H1 (cell line): Measurements from ENCODE around the gene GNB1. TPM values are rescaled to one million over a fixed set of nuclear protein-coding genes. Genes with fewer than 3 reads are reported as not detected.
A peak's percentile ranks its signal among the peaks of the same experiment; 100 is the strongest.
"Not testable (repeated sequence)": the region's sequence is repeated elsewhere in the genome, so short reads cannot be mapped to it uniquely, and the experiment has no call there.

ENCODE experiments used
- CTCF ChIA-PET: fragments of 300-600 bp; sonication (Branson Sonifier 250); formaldehyde crosslinking; loops from one replicate; lab custom pipeline; 2021; ENCODE audit not compliant: partially characterized antibody; lab: Charles Lee
- POLR2A ChIA-PET: fragments of 300-600 bp; sonication (Branson Sonifier 250); formaldehyde crosslinking; loops from one replicate; lab custom pipeline; 2021; ENCODE audit warnings: inconsistent platforms; ENCODE audit not compliant: partially characterized antibody; lab: Charles Lee
- DNase-seq, 2 experiments: peaks; one replicate each; pipeline versions ENCODE4 v3.0.0 to v3.0.0-alpha.2; 2010 to 2022; ENCODE audit warnings: low spot score in 2 of 2, low read depth in 1 of 2, mixed read lengths in 1 of 2
- FAIRE-seq: peaks from 2 replicates; lab custom pipeline; 2011; peaks lifted over from hg19 to GRCh38; lab: Jason Lieb, UNC
- H2AFZ ChIP-seq: 2 replicates; pipeline ENCODE4 v1.8.1; 2012; ENCODE audit warnings: low read length, inconsistent platforms
- H2AK5ac ChIP-seq: 2 replicates; pipeline ENCODE4 v1.6.1; 2013; ENCODE audit warnings: low read depth, low read length
- H2BK120ac ChIP-seq: replicated peaks from 2 replicates; pipeline ENCODE3; 2013; ENCODE audit warnings: low read depth, low read length, inconsistent platforms
- H2BK12ac ChIP-seq: 2 replicates; pipeline ENCODE4 v1.6.1; 2013; ENCODE audit warnings: low read depth, low read length
- H2BK15ac ChIP-seq: 2 replicates; pipeline ENCODE4 v1.6.1; 2013; ENCODE audit warnings: low read length
- H2BK20ac ChIP-seq: 2 replicates; pipeline ENCODE4 v1.6.1; 2013; ENCODE audit warnings: low read length
- H2BK5ac ChIP-seq: 2 replicates; pipeline ENCODE4 v1.6.1; 2013; ENCODE audit warnings: low read depth, low read length
- H3K14ac ChIP-seq: 2 replicates; pipeline ENCODE4 v1.6.1; 2013; ENCODE audit warnings: inconsistent platforms; ENCODE audit not compliant: insufficient read length
- H3K18ac ChIP-seq: 2 replicates; pipeline ENCODE4 v1.6.1; 2013; ENCODE audit warnings: low read length; ENCODE audit errors: extremely low read depth
- H3K23ac ChIP-seq: 2 replicates; pipeline ENCODE4 v1.6.1; 2013; ENCODE audit warnings: inconsistent platforms; ENCODE audit not compliant: insufficient read length
- H3K23me2 ChIP-seq: 2 replicates; pipeline ENCODE4 v1.6.1; 2013; ENCODE audit warnings: low read depth, low read length
- H3K27ac ChIP-seq: 2 replicates; pipeline ENCODE4 v1.6.1; 2011; ENCODE audit warnings: low read depth, low read length, inconsistent platforms
- H3K27me3 ChIP-seq, 4 experiments: replicated peaks in 1 of 4; 1 replicate in 1 of 4; 2 replicates in 3 of 4; pipeline versions ENCODE4 v1.6.1 to v1.8.1; 2011 to 2013; ENCODE audit warnings: low read length in 3 of 4, mild to moderate bottlenecking in 3 of 4, inconsistent platforms in 2 of 4, mixed read lengths in 2 of 4, moderate library complexity in 1 of 4; ENCODE audit not compliant: control insufficient read depth in 3 of 4, insufficient read depth in 3 of 4; ENCODE audit errors: extremely low read depth in 1 of 4
- H3K36me3 ChIP-seq, 4 experiments: 2 replicates each; pipeline versions ENCODE4 v1.6.1 to v1.8.1; 2011 to 2013; ENCODE audit warnings: mild to moderate bottlenecking in 4 of 4, low read length in 3 of 4, moderate library complexity in 2 of 4, control low read depth in 1 of 4, inconsistent platforms in 1 of 4; ENCODE audit not compliant: insufficient read depth in 4 of 4, control insufficient read depth in 2 of 4
- H3K4ac ChIP-seq: replicated peaks from 2 replicates; pipeline ENCODE3; 2013; ENCODE audit warnings: low read length, low read depth, mixed read lengths, inconsistent platforms; ENCODE audit not compliant: insufficient read length
- H3K4me1 ChIP-seq, 4 experiments: replicated peaks in 1 of 4; 1 replicate in 1 of 4; 2 replicates in 3 of 4; pipeline versions ENCODE4 v1.6.1 to v1.8.1; 2011 to 2013; ENCODE audit warnings: low read length in 3 of 4, inconsistent platforms in 2 of 4, mixed read lengths in 1 of 4; ENCODE audit not compliant: insufficient read depth in 4 of 4, control insufficient read depth in 3 of 4
- H3K4me2 ChIP-seq, 2 experiments: 2 replicates each; pipeline versions ENCODE4 v1.6.1 to v1.8.1; 2011 to 2013; ENCODE audit warnings: low read depth in 2 of 2, low read length in 2 of 2, control low read depth in 1 of 2, inconsistent platforms in 1 of 2, mild to moderate bottlenecking in 1 of 2; ENCODE audit not compliant: insufficient read depth in 1 of 2
- H3K4me3 ChIP-seq, 4 experiments: fragments of 200-600, 300-600 bp in 1 of 4; sonication (generic), shearing (Covaris generic), sonication (Bioruptor Twin) in 1 of 4; 2 replicates each; pipeline versions ENCODE4 v1.5.1 to v1.8.1; 2011 to 2016; ENCODE audit warnings: low read length in 4 of 4, low read depth in 3 of 4, control low read depth in 2 of 4, inconsistent platforms in 2 of 4, mild to moderate bottlenecking in 2 of 4, mixed read lengths in 1 of 4, moderate library complexity in 1 of 4; ENCODE audit not compliant: insufficient read depth in 2 of 4; ENCODE audit errors: extremely low read depth in 1 of 4
- H3K56ac ChIP-seq: replicated peaks from 2 replicates; pipeline ENCODE3; 2013; ENCODE audit warnings: low read depth, mild to moderate bottlenecking, mixed read lengths, low read length, inconsistent platforms; ENCODE audit not compliant: insufficient read length
- H3K79me1 ChIP-seq: 2 replicates; pipeline ENCODE4 v1.6.1; 2013; ENCODE audit warnings: low read depth, low read length, control low read depth
- H3K79me2 ChIP-seq, 2 experiments: 2 replicates each; pipeline versions ENCODE4 v1.6.1 to v1.8.1; 2012 to 2013; ENCODE audit warnings: low read length in 2 of 2, mild to moderate bottlenecking in 2 of 2, inconsistent platforms in 1 of 2; ENCODE audit not compliant: insufficient read depth in 2 of 2, control insufficient read depth in 1 of 2
- H3K9ac ChIP-seq, 4 experiments: replicated peaks in 1 of 4; 1 replicate in 1 of 4; 2 replicates in 3 of 4; pipeline versions ENCODE4 v1.6.1 to v1.8.1; 2011 to 2013; ENCODE audit warnings: low read depth in 3 of 4, low read length in 3 of 4, control low read depth in 2 of 4, mild to moderate bottlenecking in 2 of 4, moderate library complexity in 2 of 4, inconsistent platforms in 1 of 4; ENCODE audit errors: extremely low read depth in 1 of 4
- H3K9me3 ChIP-seq, 2 experiments: 2 replicates each; pipeline versions ENCODE4 v1.6.1 to v1.8.1; 2012 to 2013; ENCODE audit warnings: mild to moderate bottlenecking in 2 of 2, moderate library complexity in 2 of 2, control low read depth in 1 of 2, inconsistent platforms in 1 of 2, low read depth in 1 of 2, low read length in 1 of 2, mixed read lengths in 1 of 2; ENCODE audit not compliant: insufficient read depth in 2 of 2
- H4K20me1 ChIP-seq, 2 experiments: replicated peaks in 1 of 2; 2 replicates each; pipeline versions ENCODE3 to v1.8.1; 2011 to 2013; ENCODE audit warnings: inconsistent platforms in 2 of 2, low read length in 2 of 2, mild to moderate bottlenecking in 1 of 2; ENCODE audit not compliant: insufficient read depth in 2 of 2, control insufficient read depth in 1 of 2
- H4K5ac ChIP-seq: 2 replicates; pipeline ENCODE4 v1.6.1; 2013; ENCODE audit warnings: low read length, low read depth, mixed read lengths, inconsistent platforms; ENCODE audit not compliant: insufficient read length
- H4K8ac ChIP-seq: 2 replicates; pipeline ENCODE4 v1.8.0; 2013; ENCODE audit warnings: mild to moderate bottlenecking, moderate library complexity, low read length, inconsistent platforms; ENCODE audit not compliant: insufficient read depth; ENCODE audit errors: extremely low read depth
- H4K91ac ChIP-seq: replicated peaks from 2 replicates; pipeline ENCODE3; 2013; ENCODE audit warnings: low read length, mixed read lengths, inconsistent platforms; ENCODE audit not compliant: insufficient read length
- BRCA1 ChIP-seq: IDR thresholded peaks from 2 replicates; pipeline ENCODE4 v1.6.1; 2012; ENCODE audit warnings: low read depth, low read length, improper control_type of control experiment
- CHD1 ChIP-seq: IDR thresholded peaks from 2 replicates; pipeline ENCODE4 v1.6.1; 2012; ENCODE audit warnings: low read depth, low read length, improper control_type of control experiment
- EP300 ChIP-seq, 2 experiments: IDR thresholded peaks; 1 replicate in 1 of 2; 2 replicates in 1 of 2; pipeline ENCODE4 v1.6.1; 2011 to 2012; ENCODE audit warnings: low read depth in 2 of 2, low read length in 2 of 2, mild to moderate bottlenecking in 2 of 2, borderline replicate concordance in 1 of 2, inconsistent platforms in 1 of 2, moderate library complexity in 1 of 2
- JUND ChIP-seq: IDR thresholded peaks from 2 replicates; pipeline ENCODE4 v1.6.1; 2011; ENCODE audit warnings: mild to moderate bottlenecking, improper control_type of control experiment, low read length
- KDM4A ChIP-seq: IDR thresholded peaks from one replicate; pipeline ENCODE4 v1.7.1; 2012; ENCODE audit warnings: low read depth, mild to moderate bottlenecking, moderate library complexity, low read length, inconsistent platforms; ENCODE audit not compliant: severe bottlenecking
- MAX ChIP-seq: IDR thresholded peaks from 2 replicates; pipeline ENCODE4 v1.6.1; 2012; ENCODE audit warnings: inconsistent platforms
- PHF8 ChIP-seq: fragments of 200-600 bp; sonication (generic); conservative IDR thresholded peaks from 2 replicates; pipeline ENCODE4 v1.7.1; 2012; ENCODE audit warnings: low read depth, mild to moderate bottlenecking, inconsistent platforms, low read length, moderate library complexity
- SIX5 ChIP-seq: IDR thresholded peaks from 2 replicates; pipeline ENCODE4 v1.6.1; 2011; ENCODE audit warnings: mild to moderate bottlenecking, low read depth, low read length
- TAF1 ChIP-seq: IDR thresholded peaks from 2 replicates; pipeline ENCODE4 v1.6.1; 2011; ENCODE audit warnings: mild to moderate bottlenecking, low read depth, low read length
- WGBS, 2 experiments: shearing (Covaris generic) in 1 of 2; methylation state at CpG; one replicate each; pipeline versions ENCODE4 v1.1.6 to v1.1.7; 2013 to 2015; ENCODE audit warnings: low lambda C conversion rate in 2 of 2, mixed read lengths in 2 of 2, inconsistent platforms in 1 of 2, low coverage in 1 of 2, missing lambda C conversion rate in 1 of 2; ENCODE audit not compliant: insufficient replicate concordance in 2 of 2, insufficient coverage in 1 of 2, insufficient read length in 1 of 2; ENCODE audit errors: extremely low coverage in 1 of 2, missing lambda C conversion rate in 1 of 2; 5-methylcytosine and 5-hydroxymethylcytosine counted together
- polyA plus RNA-seq, 7 experiments: library from polyadenylated mRNA; depleted of rRNA in 3 of 7; stranded (reverse) in 5 of 7; unstranded in 2 of 7; fragments of >200 nt in 5 of 7; fragments of 200-250 nt in 2 of 7; gene quantifications; 1 replicate in 5 of 7; 2 replicates in 1 of 7; 4 replicates in 1 of 7; pipeline versions ENCODE4 v1.2.1 to v1.2.3, GENCODE V29; 2011 to 2013; ENCODE audit warnings: missing spikeins in 2 of 7, mixed read lengths in 2 of 7
- total RNA-seq: library from RNA; stranded (reverse); fragmentation: NEBNext Ultra II Directional; extraction: Animal tissue kit (Norgen Biotek cat#: 25700); gene quantifications from 2 replicates; pipeline ENCODE4 v1.2.1, GENCODE V29; 2021

GNB1 gene
- total and polyA plus RNA-seq, 2 of the 8 experiments (the other 6 are each of a cell fraction or from before 2014, with no cell fraction given) = 343 to 382 TPM

DNA sequence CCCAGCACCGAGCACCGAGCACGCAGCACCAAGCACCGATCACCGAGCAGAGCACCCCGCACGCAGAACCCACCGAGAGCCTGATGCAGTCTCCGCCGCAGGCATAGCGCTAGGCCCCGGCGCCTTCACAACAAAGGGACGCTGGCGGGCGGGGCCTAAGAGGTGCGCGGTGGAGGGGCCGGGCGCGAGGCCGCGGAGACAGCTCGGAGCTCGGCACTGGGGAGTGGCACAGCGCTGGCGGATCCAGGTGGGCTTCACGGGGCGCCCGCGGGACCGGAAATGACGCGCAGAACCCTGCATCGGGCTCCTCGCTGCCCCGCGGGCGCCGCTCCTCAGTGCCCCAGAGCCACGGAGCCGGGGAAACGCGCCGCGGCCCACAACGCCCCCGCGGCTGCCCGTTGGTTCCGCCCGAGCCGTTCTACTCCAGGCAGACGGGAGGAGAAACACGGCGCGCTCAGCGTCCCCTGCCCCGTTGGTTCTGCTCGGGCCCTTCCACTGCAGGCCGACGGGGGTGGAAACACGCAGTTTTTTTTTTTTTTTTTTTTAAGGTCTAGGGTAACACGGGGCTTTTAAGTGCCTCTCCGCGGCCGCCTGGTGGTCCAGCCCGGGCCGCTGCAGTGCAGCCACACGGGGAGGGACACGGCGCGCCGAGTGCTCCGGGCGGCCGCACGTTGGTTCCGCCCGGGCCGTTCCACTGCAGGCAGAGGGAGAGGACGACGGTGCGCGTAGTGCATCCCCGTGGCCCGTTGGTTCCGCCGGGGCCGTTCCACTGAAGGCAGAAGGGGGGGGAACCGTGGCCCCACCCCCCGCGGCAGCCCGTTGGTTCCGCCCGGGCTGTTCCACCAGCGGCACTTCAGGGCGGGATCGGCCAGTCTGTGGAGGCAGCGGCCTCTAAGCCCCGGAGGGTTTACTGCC is 145.0 kb downstream of the GNB1 start:
- peak overlapping the region; percentile 85; the same call in 1 of the 2 replicates for H3K27ac ChIP-seq

More for the DNA sequence above, 145.0 kb downstream of the GNB1 start:
- peak overlapping the region; percentile 85; the same call in 1 of the 2 replicates for H4K8ac ChIP-seq
- H3K4ac ChIP-seq, H3K14ac ChIP-seq, H2AFZ ChIP-seq, H4K20me1 ChIP-seq, H2BK20ac ChIP-seq, H3K79me2 ChIP-seq, H3K18ac ChIP-seq, H3K4me1 ChIP-seq, H2BK15ac ChIP-seq, H3K23me2 ChIP-seq, H2BK5ac ChIP-seq, H3K9me3 ChIP-seq, FAIRE-seq, CTCF ChIA-PET, H2AK5ac ChIP-seq, H4K5ac ChIP-seq, H2BK12ac ChIP-seq, H3K36me3 ChIP-seq, H3K27me3 ChIP-seq, H3K79me1 ChIP-seq, H4K91ac ChIP-seq, H2BK120ac ChIP-seq, H3K56ac ChIP-seq, H3K23ac ChIP-seq: not testable (repeated sequence)
- peak overlapping the region; percentile 43 to 62 (median 55) for H3K4me3 ChIP-seq
- POLR2A ChIA-PET = interaction anchor here (0.7 kb wide), 1 partner anchor 49 kb away, joined by 3 read pairs; no protein-coding TSS in a partner anchor
- H3K4me2 ChIP-seq = peak overlapping the region; percentile 45 to 49; a peak in 3 of 4 replicates
- peak in 1 of 2 experiments; percentile 97 for DNase-seq
- TF ChIP-seq PHF8 (peak; percentile 20; the same call in 1 of the 2 replicates), CHD1 (peak; percentile 93), EP300 (IDR thresholded peaks at IDR 0.05; ENCODE audit: borderline replicate concordance in 1 of 2, low read depth in 2 of 2, low read length in 2 of 2) (peak in 1 of 2 experiments; percentile 96; a peak in 1 of 3 replicates), MAX (peak; percentile 42; the same call in 1 of the 2 replicates), JUND (peak; percentile 92), KDM4A (peak; percentile 21), SIX5 (peak; percentile 63), TAF1 (0 out of 2 replicates have a peak, but pooled peaks have one; percentile 51), BRCA1 (peak; percentile 48; the same call in 1 of the 2 replicates)
- 1% methylated on average over 23 of the region's 101 CpGs; no CpG with 5 or more reads in 1 of the 2 experiments for WGBS, 2 experiments
- peak overlapping the region; percentile 62 to 81 (median 74) for H3K9ac ChIP-seq
